ENCODE data around the gene METTL9. TPM values are rescaled to one million over a fixed set of nuclear protein-coding genes. Genes with fewer than 3 reads are reported as not detected.
"Not testable (repeated sequence)": the region's sequence is repeated elsewhere in the genome, so short reads cannot be mapped to it uniquely, and the experiment has no call there.

Gene METTL9
- polyA plus RNA-seq, 1 donor, result 150 TPM

- H3K27ac ChIP-seq (ENCODE audit: low read length); H3K27me3 ChIP-seq (ENCODE audit: control insufficient read depth, insufficient read depth, low read length); DNase-seq; H3K4me1 ChIP-seq (ENCODE audit: control insufficient read depth, insufficient read depth, low read length); H3K9me3 ChIP-seq (ENCODE audit: control insufficient read depth, low read depth, low read length); H3K4me3 ChIP-seq (ENCODE audit: low read length); H3K36me3 ChIP-seq (ENCODE audit: control insufficient read depth, insufficient read depth, low read length): not testable (repeated sequence)
- no CpG with 5 or more reads among the region's 5 CpGs for WGBS (ENCODE audit: insufficient coverage, low lambda C conversion rate)
These were observed 81.3 kb downstream of the METTL9 start for GRCh38 chr16:21680714-21681113.

DNA sequence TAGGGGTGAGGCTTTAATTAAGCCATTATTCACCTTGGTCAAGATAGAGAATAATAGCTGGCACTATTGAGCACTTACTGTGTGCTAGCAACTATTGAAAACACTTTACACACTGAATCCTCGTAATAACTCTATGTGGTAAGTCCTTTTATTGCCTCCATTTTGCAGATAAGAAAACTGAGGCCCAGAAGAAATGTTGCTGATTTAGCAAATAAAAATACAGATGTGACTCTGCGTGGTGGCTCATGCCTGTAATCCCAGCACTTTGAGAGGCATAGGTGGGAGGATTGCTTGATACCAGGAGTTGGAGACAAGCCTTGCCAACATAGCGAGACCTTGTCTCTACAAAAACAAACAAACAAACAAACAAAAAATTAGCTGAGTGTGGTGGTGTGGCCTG lies 83.8 kb downstream of the METTL9 start:
- no peak for DNase-seq
- no peak overlapping the region for H3K4me3 ChIP-seq (ENCODE audit: low read length)
- no peaks in the 10 kb centered on the region for H3K27me3 ChIP-seq (ENCODE audit: control insufficient read depth, insufficient read depth, low read length)
- WGBS (ENCODE audit: insufficient coverage, low lambda C conversion rate), result no CpG with 5 or more reads among the region's 3 CpGs
- H3K4me1 ChIP-seq (ENCODE audit: control insufficient read depth, insufficient read depth, low read length), result no peaks in the 10 kb centered on the region
- H3K36me3 ChIP-seq (ENCODE audit: control insufficient read depth, insufficient read depth, low read length), result no peaks in the 10 kb centered on the region
- H3K9me3 ChIP-seq (ENCODE audit: control insufficient read depth, low read depth, low read length), result no peaks in the 10 kb centered on the region
- H3K27ac ChIP-seq (ENCODE audit: low read length), result no peak overlapping the region

- no peaks in the 10 kb centered on the region for H3K9me3 ChIP-seq (ENCODE audit: control insufficient read depth, low read depth, low read length)
- no peak overlapping the region for H3K27ac ChIP-seq (ENCODE audit: low read length)
- no peaks in the 10 kb centered on the region for H3K36me3 ChIP-seq (ENCODE audit: control insufficient read depth, insufficient read depth, low read length)
- H3K27me3 ChIP-seq (ENCODE audit: control insufficient read depth, insufficient read depth, low read length), result no peaks in the 10 kb centered on the region
- no CpG with 5 or more reads among the region's 6 CpGs for WGBS (ENCODE audit: insufficient coverage, low lambda C conversion rate)
- H3K4me3 ChIP-seq (ENCODE audit: low read length), result no peak overlapping the region
- DNase-seq, result peak in 1 of 2 donors; percentile 4
- H3K4me1 ChIP-seq (ENCODE audit: control insufficient read depth, insufficient read depth, low read length), result no peaks in the 10 kb centered on the region
These were observed 84.8 kb downstream of the METTL9 start for GRCh38 chr16:21684199-21684598.

- Histone ChIP-seq H3K27me3 (ENCODE audit: control insufficient read depth, insufficient read depth, low read length) (no peaks in the 10 kb centered on the region), H3K36me3 (ENCODE audit: control insufficient read depth, insufficient read depth, low read length) (no peaks in the 10 kb centered on the region), H3K4me3 (ENCODE audit: low read length) (no peak overlapping the region), H3K9me3 (ENCODE audit: control insufficient read depth, low read depth, low read length) (no peaks in the 10 kb centered on the region), H3K4me1 (ENCODE audit: control insufficient read depth, insufficient read depth, low read length) (no peaks in the 10 kb centered on the region), H3K27ac (ENCODE audit: low read length) (no peak overlapping the region)
- DNase-seq, result peak in 1 of 2 donors; percentile 7
- no CpG with 5 or more reads among the region's 14 CpGs for WGBS (ENCODE audit: insufficient coverage, low lambda C conversion rate)
These were observed 85.7 kb downstream of the METTL9 start for GRCh38 chr16:21685034-21685455.

DNA sequence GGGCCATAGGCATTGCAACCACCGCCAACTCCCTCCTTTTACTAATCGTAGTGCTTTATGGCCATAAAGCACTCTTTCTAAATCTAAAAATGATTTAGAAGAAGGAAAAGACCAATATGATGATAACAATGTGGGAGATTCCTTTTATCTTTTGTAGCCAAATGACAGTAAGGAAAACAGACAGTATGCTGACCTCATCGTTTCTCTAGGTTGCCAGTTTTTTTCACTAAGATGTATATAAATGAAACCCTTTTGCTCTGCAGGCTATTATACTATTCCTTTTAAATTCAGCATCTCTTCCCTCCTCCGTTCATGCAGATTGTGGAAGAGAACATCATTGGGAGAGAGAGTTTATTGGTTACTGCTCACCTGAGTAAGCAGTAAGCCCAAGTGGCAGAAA lies 89.7 kb downstream of the METTL9 start:
- DNase-seq, result no peak

DNA sequence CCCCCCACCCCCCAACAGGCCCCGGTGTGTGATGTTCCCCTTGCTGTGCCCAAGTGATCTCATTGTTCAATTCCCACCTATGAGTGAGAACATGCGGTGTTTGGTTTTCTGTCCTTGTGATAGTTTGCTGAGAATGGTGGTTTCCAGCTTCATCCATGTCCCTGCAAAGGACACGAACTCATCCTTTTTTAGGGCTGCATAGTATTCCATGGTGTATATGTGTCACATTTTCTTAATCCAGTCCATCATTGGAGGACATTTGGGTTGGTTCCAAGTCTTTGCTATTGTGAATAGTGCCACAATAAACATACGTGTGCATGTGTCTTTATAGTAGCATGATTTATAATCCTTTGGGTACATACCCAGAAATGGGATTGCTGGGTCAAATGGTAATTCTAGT lies 91.6 kb downstream of the METTL9 start:
- not testable (repeated sequence) for H3K9me3 ChIP-seq (ENCODE audit: control insufficient read depth, low read depth, low read length); H3K4me1 ChIP-seq (ENCODE audit: control insufficient read depth, insufficient read depth, low read length); H3K27me3 ChIP-seq (ENCODE audit: control insufficient read depth, insufficient read depth, low read length); DNase-seq; H3K4me3 ChIP-seq (ENCODE audit: low read length); H3K36me3 ChIP-seq (ENCODE audit: control insufficient read depth, insufficient read depth, low read length); H3K27ac ChIP-seq (ENCODE audit: low read length)
- WGBS (ENCODE audit: insufficient coverage, low lambda C conversion rate), result no CpG with 5 or more reads among the region's 4 CpGs

More for the DNA sequence above, 89.7 kb downstream of the METTL9 start:
- H3K36me3 ChIP-seq (ENCODE audit: control insufficient read depth, insufficient read depth, low read length), result no peaks in the 10 kb centered on the region
- no peaks in the 10 kb centered on the region for H3K4me1 ChIP-seq (ENCODE audit: control insufficient read depth, insufficient read depth, low read length)
- H3K9me3 ChIP-seq (ENCODE audit: control insufficient read depth, low read depth, low read length), result no peaks in the 10 kb centered on the region
- WGBS (ENCODE audit: insufficient coverage, low lambda C conversion rate), result 100% methylated on average over 1 of the region's 4 CpGs
- H3K4me3 ChIP-seq (ENCODE audit: low read length), result no peak overlapping the region
- no peak overlapping the region for H3K27ac ChIP-seq (ENCODE audit: low read length)
- H3K27me3 ChIP-seq (ENCODE audit: control insufficient read depth, insufficient read depth, low read length), result no peaks in the 10 kb centered on the region

- WGBS (ENCODE audit: insufficient coverage, low lambda C conversion rate), result 100% methylated on average over 1 of the region's 4 CpGs
- no peaks in the 10 kb centered on the region for H3K27me3 ChIP-seq (ENCODE audit: control insufficient read depth, insufficient read depth, low read length)
- no peaks in the 10 kb centered on the region for H3K9me3 ChIP-seq (ENCODE audit: control insufficient read depth, low read depth, low read length)
These were observed 95.2 kb downstream of the METTL9 start for GRCh38 chr16:21694609-21695008.

GRCh38 chr16:21697032-21697431 lies 97.7 kb downstream of the METTL9 start:
- WGBS (ENCODE audit: insufficient coverage, low lambda C conversion rate), result no CpG with 5 or more reads among the region's 5 CpGs
- Histone ChIP-seq H3K27me3 (ENCODE audit: control insufficient read depth, insufficient read depth, low read length) (no peaks in the 10 kb centered on the region), H3K36me3 (ENCODE audit: control insufficient read depth, insufficient read depth, low read length) (no peaks in the 10 kb centered on the region), H3K4me3 (ENCODE audit: low read length) (no peak overlapping the region), H3K4me1 (ENCODE audit: control insufficient read depth, insufficient read depth, low read length) (no peaks in the 10 kb centered on the region), H3K9me3 (ENCODE audit: control insufficient read depth, low read depth, low read length) (no peaks in the 10 kb centered on the region), H3K27ac (ENCODE audit: low read length) (no peak overlapping the region)
- DNase-seq, result no peak

More at GRCh38 chr16:21694609-21695008, 95.2 kb downstream of the METTL9 start:
- no peak overlapping the region for H3K27ac ChIP-seq (ENCODE audit: low read length)
- no peaks in the 10 kb centered on the region for H3K4me1 ChIP-seq (ENCODE audit: control insufficient read depth, insufficient read depth, low read length)
- H3K4me3 ChIP-seq (ENCODE audit: low read length), result no peak overlapping the region
- H3K36me3 ChIP-seq (ENCODE audit: control insufficient read depth, insufficient read depth, low read length), result no peaks in the 10 kb centered on the region
- DNase-seq, result no peak

GRCh38 chr16:21698169-21699032 lies 99.0 kb downstream of the METTL9 start:
- H3K27me3 ChIP-seq (ENCODE audit: control insufficient read depth, insufficient read depth, low read length), result no peaks in the 10 kb centered on the region
- WGBS (ENCODE audit: insufficient coverage, low lambda C conversion rate), result 85% methylated on average over 4 of the region's 9 CpGs
- no peak overlapping the region for H3K4me3 ChIP-seq (ENCODE audit: low read length)
- no peaks in the 10 kb centered on the region for H3K36me3 ChIP-seq (ENCODE audit: control insufficient read depth, insufficient read depth, low read length)
- no peaks in the 10 kb centered on the region for H3K9me3 ChIP-seq (ENCODE audit: control insufficient read depth, low read depth, low read length)
- no peak overlapping the region for H3K27ac ChIP-seq (ENCODE audit: low read length)
- H3K4me1 ChIP-seq (ENCODE audit: control insufficient read depth, insufficient read depth, low read length), result no peaks in the 10 kb centered on the region
- DNase-seq, result no peak

DNA sequence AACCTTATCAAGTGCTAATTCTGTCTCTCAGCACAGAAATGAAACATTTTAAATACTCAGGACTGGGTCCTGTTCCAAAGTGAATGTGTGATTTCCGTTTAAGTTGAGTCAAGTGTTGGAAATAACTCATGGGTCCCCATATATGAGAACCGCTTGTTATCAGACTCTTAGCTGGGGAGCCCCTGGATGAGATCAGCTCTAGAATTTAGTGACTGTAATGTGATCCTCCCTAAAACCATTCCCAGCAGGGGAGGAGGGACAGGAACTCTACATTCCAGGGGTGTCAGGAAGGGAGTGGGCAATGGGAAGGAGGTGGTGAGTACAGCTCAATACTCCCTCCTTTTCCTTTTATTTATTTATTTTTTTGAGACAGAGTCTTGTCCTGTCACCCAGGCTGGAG lies 101.9 kb downstream of the METTL9 start:
- H3K4me3 ChIP-seq (ENCODE audit: low read length), result no peak overlapping the region
- no peak for DNase-seq
- no CpG with 5 or more reads among the region's 2 CpGs for WGBS (ENCODE audit: insufficient coverage, low lambda C conversion rate)

DNA sequence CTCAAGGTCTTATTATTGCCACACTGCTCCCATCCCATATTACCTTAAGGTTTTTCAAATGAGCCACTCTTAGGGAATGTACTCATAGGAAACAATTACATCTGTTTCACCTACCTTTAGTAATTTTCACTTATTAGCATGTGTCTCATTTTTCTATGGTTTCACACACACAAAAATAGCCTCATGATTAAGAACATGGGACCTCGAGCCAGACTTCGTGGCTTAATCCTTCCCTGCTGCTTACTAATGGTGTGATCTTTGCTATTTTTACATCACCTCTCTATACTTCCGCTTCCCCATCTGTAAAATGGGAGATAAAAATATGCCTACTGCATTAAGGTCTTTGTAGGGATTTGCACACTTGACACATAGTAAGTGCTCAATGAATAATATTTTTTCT lies 102.9 kb downstream of the METTL9 start:
- WGBS (ENCODE audit: insufficient coverage, low lambda C conversion rate), result 93% methylated on average over 3 of the region's 3 CpGs
- no peaks in the 10 kb centered on the region for H3K4me1 ChIP-seq (ENCODE audit: control insufficient read depth, insufficient read depth, low read length)
- no peaks in the 10 kb centered on the region for H3K9me3 ChIP-seq (ENCODE audit: control insufficient read depth, low read depth, low read length)
- no peaks in the 10 kb centered on the region for H3K36me3 ChIP-seq (ENCODE audit: control insufficient read depth, insufficient read depth, low read length)
- no peak overlapping the region for H3K27ac ChIP-seq (ENCODE audit: low read length)
- H3K4me3 ChIP-seq (ENCODE audit: low read length), result no peak overlapping the region
- H3K27me3 ChIP-seq (ENCODE audit: control insufficient read depth, insufficient read depth, low read length), result no peaks in the 10 kb centered on the region
- no peak for DNase-seq

More for the DNA sequence above, 101.9 kb downstream of the METTL9 start:
- H3K27me3 ChIP-seq (ENCODE audit: control insufficient read depth, insufficient read depth, low read length), result no peaks in the 10 kb centered on the region
- no peaks in the 10 kb centered on the region for H3K9me3 ChIP-seq (ENCODE audit: control insufficient read depth, low read depth, low read length)
- H3K4me1 ChIP-seq (ENCODE audit: control insufficient read depth, insufficient read depth, low read length), result no peaks in the 10 kb centered on the region
- H3K27ac ChIP-seq (ENCODE audit: low read length), result no peak overlapping the region
- H3K36me3 ChIP-seq (ENCODE audit: control insufficient read depth, insufficient read depth, low read length), result no peaks in the 10 kb centered on the region

Measured in large intestine (tissue), 3 donors.